ENCODE data around the gene FMR1. TPM values are rescaled to one million over a fixed set of nuclear protein-coding genes. Genes with fewer than 3 reads are reported as not detected.

The FMR1 gene
- total RNA-seq, 2 experiments from 2014 or later, result 62.9 to 65.0 TPM

DNA sequence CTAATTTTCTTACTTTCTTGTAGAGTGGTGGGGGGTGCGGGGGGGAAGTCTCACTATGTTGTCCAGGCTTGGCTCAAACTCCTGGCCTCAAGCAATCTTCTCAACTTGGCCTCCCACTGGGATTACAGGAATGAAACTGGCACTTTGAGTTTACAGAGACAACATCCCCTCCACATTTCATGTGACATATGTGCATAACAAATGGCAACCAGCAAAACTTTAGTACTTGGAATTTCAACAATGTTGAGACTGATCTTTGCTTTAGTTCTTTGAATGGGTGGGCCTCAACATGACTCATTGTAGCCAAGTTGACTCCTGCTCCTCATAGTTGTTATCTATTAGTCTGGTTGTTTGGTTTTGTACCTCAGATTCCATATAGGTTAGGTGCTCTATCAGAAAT lies 11.4 kb upstream of the FMR1 start:
- no peaks in the 10 kb centered on the region for H3K27me3 Mint-ChIP-seq
- DNase-seq, result no peak
- no peak overlapping the region for H3K4me3 Mint-ChIP-seq
- ATAC-seq (ENCODE audit: low read depth), result no peak
- H3K9me3 Mint-ChIP-seq, result no peaks in the 10 kb centered on the region
- POLR2A ChIA-PET, result no interaction called here
- no peaks in the 10 kb centered on the region for H3K4me1 Mint-ChIP-seq
- peaks cover 4% of the 10 kb centered on the region for H3K36me3 Mint-ChIP-seq
- no peak overlapping the region for H3K27ac Mint-ChIP-seq

DNA sequence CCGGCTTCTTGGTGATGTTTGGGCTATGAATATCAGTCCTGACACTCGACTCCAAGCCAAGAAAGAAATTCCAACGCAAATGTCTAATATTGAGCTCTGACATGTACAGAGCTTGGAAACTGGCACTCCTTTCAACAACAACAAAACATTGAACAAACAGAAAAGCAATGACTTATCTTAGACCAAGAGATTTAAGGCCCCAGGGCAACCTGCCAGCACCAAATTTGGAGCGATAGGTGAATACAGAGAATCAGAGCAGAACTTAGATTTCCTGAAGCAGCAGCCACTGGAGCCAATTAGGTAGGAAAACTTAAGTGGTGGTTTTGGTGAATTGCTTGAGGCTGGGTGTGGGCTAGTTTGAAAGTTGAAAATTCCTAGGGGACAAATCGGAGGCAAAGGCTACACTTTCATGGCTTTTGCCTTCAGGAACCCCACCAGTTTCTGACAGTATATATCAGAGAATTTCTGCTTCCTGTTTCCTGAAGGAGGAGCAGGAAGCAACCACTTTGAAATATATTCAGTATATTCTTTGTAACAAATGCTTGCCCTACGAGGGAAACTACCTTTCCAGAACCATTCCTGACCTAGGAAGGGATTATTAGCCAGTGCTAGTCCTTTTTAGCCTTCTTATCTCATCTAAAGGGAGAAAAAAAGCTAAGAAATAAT lies 10.1 kb upstream of the FMR1 start:
- H3K36me3 Mint-ChIP-seq, result peaks cover 4% of the 10 kb centered on the region
- H3K27me3 Mint-ChIP-seq, result no peaks in the 10 kb centered on the region
- H3K4me3 Mint-ChIP-seq, result no peak overlapping the region
- no peaks in the 10 kb centered on the region for H3K9me3 Mint-ChIP-seq
- DNase-seq (no peak), ATAC-seq (ENCODE audit: low read depth) (no peak)
- POLR2A ChIA-PET, result interaction anchor here (0.6 kb wide), 1 partner anchor 11 kb away, joined by 3 read pairs; the partner anchor contains the start of gene FMR1
- no peak overlapping the region for H3K27ac Mint-ChIP-seq
- no peaks in the 10 kb centered on the region for H3K4me1 Mint-ChIP-seq

DNA sequence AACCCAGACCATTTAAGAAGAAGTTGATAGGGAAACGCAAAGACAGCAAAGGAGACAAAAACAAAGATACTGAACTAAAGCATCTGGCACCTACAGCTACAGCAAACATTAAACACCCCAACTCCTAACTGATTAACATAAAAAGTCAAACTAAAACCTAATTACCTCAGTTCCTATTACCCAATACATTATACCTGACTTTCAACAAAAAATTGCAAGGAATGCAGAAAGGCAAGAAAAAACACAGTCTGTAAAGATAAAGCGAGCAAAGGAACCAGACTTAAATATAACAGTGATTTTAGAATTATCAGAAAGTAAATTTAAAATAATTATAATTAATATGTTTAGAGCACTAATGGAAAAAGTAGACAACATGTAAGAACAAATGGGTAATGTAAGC lies 9.4 kb upstream of the FMR1 start:
- DNase-seq, result no peak
- Mint-ChIP-seq H3K27me3 (no peaks in the 10 kb centered on the region), H3K4me1 (no peaks in the 10 kb centered on the region), H3K9me3 (no peaks in the 10 kb centered on the region), H3K4me3 (no peak overlapping the region), H3K36me3 (peaks cover 4% of the 10 kb centered on the region), H3K27ac (no peak overlapping the region)
- no peak for ATAC-seq (ENCODE audit: low read depth)
- POLR2A ChIA-PET, result no interaction called here

- Mint-ChIP-seq H3K36me3 (peaks cover 4% of the 10 kb centered on the region), H3K4me1 (peaks cover 7% of the 10 kb centered on the region), H3K27me3 (no peaks in the 10 kb centered on the region), H3K4me3 (no peak overlapping the region), H3K9me3 (no peaks in the 10 kb centered on the region), H3K27ac (no peak overlapping the region)
- POLR2A ChIA-PET, result no interaction called here
- ATAC-seq (ENCODE audit: low read depth) (no peak), DNase-seq (no peak)
These were observed 3.6 kb upstream of the FMR1 start for GRCh38 chrX:147908106-147908505.

- Mint-ChIP-seq H3K27me3 (no peaks in the 10 kb centered on the region), H3K9me3 (no peaks in the 10 kb centered on the region), H3K36me3 (peaks cover 2% of the 10 kb centered on the region), H3K4me3 (peak overlapping the region; percentile 90), H3K27ac (peak overlapping the region; percentile 96), H3K4me1 (peaks cover 18% of the 10 kb centered on the region)
- ATAC-seq (ENCODE audit: low read depth), result no peak
- no peak for DNase-seq
- POLR2A ChIA-PET, result interaction anchor here (0.6 kb wide), 1 partner anchor 14 kb away, joined by 4 read pairs; no protein-coding TSS in a partner anchor
These were observed 1.1 kb upstream of the FMR1 start for GRCh38 chrX:147910607-147911006.

GRCh38 chrX:147912093-147912801 lies 528 bp downstream of the FMR1 start:
- Mint-ChIP-seq H3K36me3 (peaks cover 4% of the 10 kb centered on the region), H3K4me3 (peak overlapping the region; percentile 97), H3K9me3 (no peaks in the 10 kb centered on the region), H3K27me3 (no peaks in the 10 kb centered on the region), H3K27ac (peak overlapping the region; percentile 99), H3K4me1 (peaks cover 27% of the 10 kb centered on the region)
- peak; percentile 43 for ATAC-seq (ENCODE audit: low read depth)
- DNase-seq, result peak; percentile 56
- POLR2A ChIA-PET, result interaction anchor here (1.0 to 1.8 kb wide), 4 partner anchors 10 to 16 kb away, joined by 3 to 5 read pairs (median 4); no protein-coding TSS in a partner anchor

- Mint-ChIP-seq H3K9me3 (no peaks in the 10 kb centered on the region), H3K36me3 (peaks cover 4% of the 10 kb centered on the region), H3K4me3 (peak overlapping the region; percentile 97), H3K4me1 (peaks cover 32% of the 10 kb centered on the region), H3K27me3 (no peaks in the 10 kb centered on the region), H3K27ac (no peak overlapping the region)
- ATAC-seq (ENCODE audit: low read depth), result no peak
- DNase-seq, result no peak
- POLR2A ChIA-PET, result no interaction called here
These were observed 1.9 kb downstream of the FMR1 start for GRCh38 chrX:147913570-147913969.

- POLR2A ChIA-PET, result no interaction called here
- peaks cover 32% of the 10 kb centered on the region for H3K4me1 Mint-ChIP-seq
- ATAC-seq (ENCODE audit: low read depth) (no peak), DNase-seq (no peak)
- no peak overlapping the region for H3K27ac Mint-ChIP-seq
- H3K27me3 Mint-ChIP-seq, result no peaks in the 10 kb centered on the region
- peak overlapping the region; percentile 97 for H3K4me3 Mint-ChIP-seq
- no peaks in the 10 kb centered on the region for H3K9me3 Mint-ChIP-seq
- peaks cover 4% of the 10 kb centered on the region for H3K36me3 Mint-ChIP-seq
These were observed 2.9 kb downstream of the FMR1 start for GRCh38 chrX:147914591-147914990.

DNA sequence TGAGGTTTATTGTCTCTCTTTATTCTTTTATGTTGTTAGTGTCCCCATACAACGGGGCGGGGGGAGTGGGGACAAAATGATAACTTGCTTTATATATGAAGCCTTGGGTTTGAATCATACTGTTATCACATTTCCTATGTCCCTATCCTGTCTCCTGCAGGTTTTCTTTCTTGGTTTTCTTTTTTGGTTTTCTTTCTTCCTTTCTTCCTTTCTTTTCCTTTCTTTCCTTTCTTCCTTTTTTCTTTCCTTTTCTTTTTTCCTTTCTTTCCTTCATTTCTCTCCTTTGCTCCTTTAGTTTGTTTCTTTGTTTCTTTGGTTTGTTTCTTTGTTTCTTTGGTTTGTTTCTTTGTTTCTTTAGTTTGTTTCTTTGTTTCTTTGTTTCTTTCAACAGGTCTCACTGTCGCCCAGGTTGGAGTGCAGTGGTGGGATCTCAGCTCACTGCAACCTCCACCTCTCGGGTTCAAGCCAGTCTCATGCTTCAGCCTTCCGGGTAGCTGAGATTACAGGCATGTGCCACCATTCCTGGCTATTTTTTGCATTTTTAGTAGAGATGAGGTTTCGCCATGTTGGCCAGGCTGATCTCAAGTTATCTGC lies 4.8 kb downstream of the FMR1 start:
- H3K27me3 Mint-ChIP-seq, result no peaks in the 10 kb centered on the region
- H3K4me3 Mint-ChIP-seq, result no peak overlapping the region
- no peak for ATAC-seq (ENCODE audit: low read depth)
- H3K9me3 Mint-ChIP-seq, result no peaks in the 10 kb centered on the region
- no peak overlapping the region for H3K27ac Mint-ChIP-seq
- POLR2A ChIA-PET, result no interaction called here
- DNase-seq, result no peak
- peaks cover 4% of the 10 kb centered on the region for H3K36me3 Mint-ChIP-seq
- peaks cover 32% of the 10 kb centered on the region for H3K4me1 Mint-ChIP-seq

GRCh38 chrX:147917700-147918695 lies 6.3 kb downstream of the FMR1 start:
- peak overlapping the region; percentile 48 for H3K4me3 Mint-ChIP-seq
- H3K27me3 Mint-ChIP-seq, result no peaks in the 10 kb centered on the region
- peak overlapping the region; percentile 76 for H3K27ac Mint-ChIP-seq
- DNase-seq (no peak), ATAC-seq (ENCODE audit: low read depth) (peak; percentile 75)
- POLR2A ChIA-PET, result no interaction called here
- H3K9me3 Mint-ChIP-seq, result no peaks in the 10 kb centered on the region
- peaks cover 2% of the 10 kb centered on the region for H3K36me3 Mint-ChIP-seq
- peaks cover 32% of the 10 kb centered on the region for H3K4me1 Mint-ChIP-seq

GRCh38 chrX:147920161-147920666 lies 8.5 kb downstream of the FMR1 start:
- H3K4me1 Mint-ChIP-seq, result peaks cover 28% of the 10 kb centered on the region
- no peak overlapping the region for H3K27ac Mint-ChIP-seq
- peaks cover 4% of the 10 kb centered on the region for H3K36me3 Mint-ChIP-seq
- POLR2A ChIA-PET, result no interaction called here
- no peak overlapping the region for H3K4me3 Mint-ChIP-seq
- ATAC-seq (ENCODE audit: low read depth) (no peak), DNase-seq (no peak)
- no peaks in the 10 kb centered on the region for H3K9me3 Mint-ChIP-seq
- no peaks in the 10 kb centered on the region for H3K27me3 Mint-ChIP-seq

GRCh38 chrX:147923605-147924004 lies 11.9 kb downstream of the FMR1 start:
- no peaks in the 10 kb centered on the region for H3K27me3 Mint-ChIP-seq
- H3K4me1 Mint-ChIP-seq, result peaks cover 10% of the 10 kb centered on the region
- no peak for ATAC-seq (ENCODE audit: low read depth)
- H3K36me3 Mint-ChIP-seq, result peaks cover 16% of the 10 kb centered on the region
- no peak overlapping the region for H3K4me3 Mint-ChIP-seq
- DNase-seq, result no peak
- POLR2A ChIA-PET, result no interaction called here
- H3K27ac Mint-ChIP-seq, result peak overlapping the region; percentile 56
- no peaks in the 10 kb centered on the region for H3K9me3 Mint-ChIP-seq

DNA sequence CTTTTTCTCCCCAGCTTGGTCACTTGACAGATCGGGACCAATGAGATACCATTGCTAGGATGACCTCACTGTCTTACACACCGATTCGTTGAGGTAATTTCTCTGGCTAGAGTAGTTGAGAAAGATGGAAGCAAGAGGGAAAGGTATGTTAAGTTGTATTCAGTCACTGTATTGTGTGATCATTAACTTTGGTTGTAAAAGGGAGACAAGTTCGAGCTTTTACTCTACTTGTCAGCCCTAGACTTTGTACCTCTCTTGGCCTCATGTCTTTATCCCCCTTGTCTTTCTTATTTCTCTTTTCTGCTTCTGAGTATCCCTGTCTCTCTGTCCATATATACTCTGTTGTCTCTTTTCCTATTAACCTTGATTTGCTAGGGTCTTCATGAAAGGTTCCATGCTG lies 15.5 kb downstream of the FMR1 start:
- no peak for DNase-seq
- Mint-ChIP-seq H3K9me3 (no peaks in the 10 kb centered on the region), H3K27me3 (no peaks in the 10 kb centered on the region), H3K4me3 (no peak overlapping the region), H3K36me3 (peaks cover 24% of the 10 kb centered on the region), H3K4me1 (peaks cover 5% of the 10 kb centered on the region), H3K27ac (no peak overlapping the region)
- ATAC-seq (ENCODE audit: low read depth), result no peak
- POLR2A ChIA-PET, result interaction anchor here (0.6 kb wide), 1 partner anchor 20 kb away, joined by 3 read pairs; no protein-coding TSS in a partner anchor

All from activated naive CD8-positive, alpha-beta T cell treated with anti-CD3 and anti-CD28 coated beads, Interleukin-2, amount 10 ng/mL, durations not matched to agents 7 days and 5 days (primary cell).